Caco-2 (cell line): Measurements from ENCODE around the gene NFATC2. TPM values are rescaled to one million over a fixed set of nuclear protein-coding genes. Genes with fewer than 3 reads are reported as not detected.

Experiments
- BruUV-seq: library from RNA; stranded (reverse); fragments of 400-500 nt; replicated peaks from 2 replicates; lab custom pipeline; 2021; lab: Mats Ljungman, UMichigan
- CTCF ChIA-PET: fragments of 300-600 bp; sonication (Branson Sonifier 250); formaldehyde crosslinking; loops from one replicate; lab custom pipeline; 2022; ENCODE audit warnings: antibody characterized with exemption; lab: Charles Lee
- POLR2A ChIA-PET: fragments of 300-600 bp; sonication (Branson Sonifier 250); formaldehyde crosslinking; loops from one replicate; lab custom pipeline; 2022; ENCODE audit warnings: antibody characterized with exemption; lab: Charles Lee
- DNase-seq, 2 experiments: peaks; one replicate each; pipeline versions ENCODE4 v3.0.0 to v3.0.0-alpha.2; 2020 to 2022
- H3K27me3 ChIP-seq: replicated peaks from 2 replicates; pipeline ENCODE4 v1.6.0; 2011; ENCODE audit warnings: low read length; ENCODE audit not compliant: control insufficient read depth, insufficient read depth
- H3K36me3 ChIP-seq: 2 replicates; pipeline ENCODE4 v1.5.1; 2011; ENCODE audit warnings: low read length; ENCODE audit not compliant: control insufficient read depth, insufficient read depth
- H3K4me1 ChIP-seq: fragments of 250-450 bp; sonication (Bioruptor Pico); 2 replicates; pipeline ENCODE4 v1.5.1; 2020; ENCODE audit warnings: mild to moderate bottlenecking
- H3K4me3 ChIP-seq: 2 replicates; pipeline ENCODE4 v1.5.1; 2011; ENCODE audit warnings: low read depth, mild to moderate bottlenecking, control low read depth, low read length
- H3K9me3 ChIP-seq: fragments of 250-450 bp; sonication (Bioruptor Pico); 2 replicates; pipeline ENCODE4 v1.5.1; 2020; ENCODE audit warnings: mild to moderate bottlenecking, moderate library complexity
- H3K27ac Mint-ChIP-seq: one replicate; pipeline ENCODE4 v1.8.0; 2022; ENCODE audit warnings: mixed read lengths; ENCODE audit not compliant: unreplicated experiment
- H3K27me3 Mint-ChIP-seq: one replicate; pipeline ENCODE4 v1.8.0; 2022; ENCODE audit warnings: mixed read lengths; ENCODE audit not compliant: insufficient read depth, unreplicated experiment
- H3K36me3 Mint-ChIP-seq: one replicate; pipeline ENCODE4 v1.8.0; 2022; ENCODE audit warnings: mild to moderate bottlenecking, mixed read lengths; ENCODE audit not compliant: insufficient read depth, unreplicated experiment
- H3K4me1 Mint-ChIP-seq: one replicate; pipeline ENCODE4 v1.8.0; 2022; ENCODE audit warnings: low read depth, mixed read lengths; ENCODE audit not compliant: unreplicated experiment
- H3K4me3 Mint-ChIP-seq: one replicate; pipeline ENCODE4 v1.8.0; 2022; ENCODE audit warnings: mild to moderate bottlenecking, moderate library complexity, mixed read lengths; ENCODE audit not compliant: unreplicated experiment
- H3K9me3 Mint-ChIP-seq: one replicate; pipeline ENCODE4 v1.8.0; 2022; ENCODE audit warnings: mixed read lengths; ENCODE audit not compliant: unreplicated experiment
- CTCF ChIP-seq, 2 experiments: fragments of 200-600 bp in 1 of 2; IDR thresholded peaks; 1 replicate in 1 of 2; 2 replicates in 1 of 2; pipeline versions ENCODE4 v1.5.1 to v1.8.0; 2011 to 2022; ENCODE audit warnings: antibody characterized with exemption in 1 of 2, control low read depth in 1 of 2, inconsistent platforms in 1 of 2, low read depth in 1 of 2, low read length in 1 of 2, mild to moderate bottlenecking in 1 of 2, moderate library complexity in 1 of 2; ENCODE audit not compliant: insufficient read depth in 1 of 2, severe bottlenecking in 1 of 2, unreplicated experiment in 1 of 2
- intact Hi-C: fragments of 100-400 bp; cut with micrococcal nuclease; formaldehyde crosslinking; loops from one replicate; pipeline ENCODE4 v1.10.0; 2022; ENCODE audit not compliant: unreplicated experiment
- total RNA-seq: library from RNA; stranded (reverse); gene quantifications from 2 replicates; pipeline ENCODE4 v1.2.3, GENCODE V29; 2022

Gene NFATC2
- total RNA-seq, 1 experiment from 2014 or later = 20.8 TPM

DNA sequence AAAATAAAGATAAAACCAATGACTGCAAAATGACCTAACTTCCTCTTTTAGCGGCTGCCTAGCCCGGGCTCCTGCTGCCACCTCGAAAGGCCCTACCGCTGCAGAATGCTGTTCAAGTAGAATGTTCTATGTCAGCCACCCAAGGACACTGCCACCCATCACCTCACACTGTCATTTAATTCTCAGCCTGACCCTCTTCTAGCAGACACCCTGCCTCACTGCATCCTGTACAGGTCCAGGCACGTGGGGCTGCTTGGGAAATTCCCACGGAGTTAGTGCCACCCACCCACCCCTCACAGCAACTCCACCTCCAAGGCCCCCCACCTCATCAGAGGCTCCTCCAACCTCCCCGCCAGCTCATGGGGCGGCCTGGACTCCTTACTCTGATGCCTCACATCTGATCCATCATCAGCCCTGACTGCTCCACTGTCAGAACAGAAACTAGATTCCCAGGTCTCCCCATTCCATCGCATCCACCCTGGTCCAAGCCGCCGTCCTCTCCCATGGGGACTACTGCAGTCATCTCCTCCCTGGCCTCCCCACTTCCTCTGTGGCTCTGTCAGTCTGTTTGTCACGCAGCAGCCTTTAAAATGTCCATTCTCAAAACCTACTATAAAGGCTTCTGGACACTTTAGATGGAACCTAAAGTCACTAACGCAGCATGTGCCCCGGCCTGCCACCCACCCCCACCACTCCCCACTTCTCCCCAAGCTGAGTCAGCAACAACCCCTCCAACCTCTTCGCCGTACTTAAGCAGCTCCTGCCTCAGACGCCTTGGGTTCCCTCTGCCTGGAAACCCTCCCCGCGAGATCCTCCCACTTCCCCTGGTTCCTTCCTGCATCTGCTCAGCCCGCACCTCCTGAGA lies 17.0 kb downstream of the NFATC2 start:
- Histone ChIP-seq H3K36me3 (peaks cover 3% of the 10 kb centered on the region), H3K4me1 (peaks cover 40% of the 10 kb centered on the region), H3K27me3 (no peaks in the 10 kb centered on the region), H3K4me3 (no peak overlapping the region), H3K9me3 (no peaks in the 10 kb centered on the region)
- BruUV-seq = no TSS peak
- Mint-ChIP-seq H3K36me3 (peaks cover 22% of the 10 kb centered on the region), H3K27me3 (no peaks in the 10 kb centered on the region), H3K4me3 (no peak overlapping the region), H3K27ac (peak overlapping the region; percentile 59), H3K9me3 (no peaks in the 10 kb centered on the region), H3K4me1 (peaks cover 26% of the 10 kb centered on the region)
- DNase-seq = no peak
- CTCF ChIA-PET = interaction anchor here (0.6 kb wide), 1 partner anchor 669 kb away, joined by 4 read pairs; no protein-coding TSS in a partner anchor
- POLR2A ChIA-PET = no interaction called here
- intact Hi-C loops = no loop called here
- no peak for TF ChIP-seq CTCF (IDR thresholded peaks at IDR 0.05; ENCODE audit: insufficient read depth in 1 of 2, low read depth in 1 of 2, low read length in 1 of 2, severe bottlenecking in 1 of 2, unreplicated experiment in 1 of 2)

DNA sequence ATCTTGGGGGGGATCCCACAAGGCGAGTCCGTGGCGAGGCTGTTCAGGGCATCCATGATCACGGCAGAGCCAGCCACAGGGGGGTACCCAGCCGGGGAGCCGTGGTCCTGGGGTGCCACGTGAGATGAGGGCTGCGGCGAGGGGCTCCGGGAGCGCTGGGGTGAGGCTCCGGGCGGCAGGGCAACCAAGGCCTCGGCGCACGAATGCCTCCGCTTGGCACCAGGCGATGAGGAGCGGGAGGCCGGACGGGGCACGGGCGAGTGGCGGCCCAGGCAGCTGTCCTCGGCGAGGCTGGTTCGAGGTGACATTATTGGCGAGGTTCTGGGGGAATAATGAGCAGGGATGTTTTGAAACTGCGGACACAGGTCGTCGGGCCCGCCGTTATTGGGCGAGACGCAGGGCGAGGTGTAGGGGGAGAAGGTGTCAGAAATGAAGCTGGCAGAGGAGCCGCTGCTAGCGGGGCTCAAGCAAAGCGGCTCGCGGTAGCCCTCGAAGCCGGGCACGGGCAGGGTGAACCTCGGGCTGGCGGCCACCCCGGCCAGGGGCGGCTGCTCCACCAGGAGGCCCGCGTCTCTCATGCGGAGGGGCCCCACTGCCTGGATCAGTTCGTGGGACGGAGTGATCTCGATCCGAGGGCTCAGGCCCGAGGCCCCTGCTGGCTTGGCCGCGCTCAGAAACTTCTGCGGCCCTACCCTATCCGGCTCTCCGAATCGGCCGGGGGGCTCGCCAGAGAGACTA lies 19.1 kb downstream of the NFATC2 start:
- Histone ChIP-seq H3K27me3 (no peaks in the 10 kb centered on the region), H3K4me1 (peaks cover 22% of the 10 kb centered on the region), H3K4me3 (no peak overlapping the region), H3K9me3 (no peaks in the 10 kb centered on the region), H3K36me3 (peaks cover 3% of the 10 kb centered on the region)
- ChIA-PET POLR2A (no interaction called here), CTCF (no interaction called here)
- Mint-ChIP-seq H3K27me3 (no peaks in the 10 kb centered on the region), H3K27ac (no peak overlapping the region), H3K36me3 (peaks cover 28% of the 10 kb centered on the region), H3K4me3 (no peak overlapping the region), H3K4me1 (peaks cover 15% of the 10 kb centered on the region), H3K9me3 (no peaks in the 10 kb centered on the region)
- no peak for TF ChIP-seq CTCF (IDR thresholded peaks at IDR 0.05; ENCODE audit: insufficient read depth in 1 of 2, low read depth in 1 of 2, low read length in 1 of 2, severe bottlenecking in 1 of 2, unreplicated experiment in 1 of 2)
- BruUV-seq = no TSS peak
- intact Hi-C loops = no loop called here
- no peak for DNase-seq

GRCh38 chr20:51522207-51522606 lies 20.3 kb downstream of the NFATC2 start:
- no peak for DNase-seq
- Histone ChIP-seq H3K4me1 (peaks cover 10% of the 10 kb centered on the region), H3K9me3 (no peaks in the 10 kb centered on the region), H3K27me3 (no peaks in the 10 kb centered on the region), H3K36me3 (peaks cover 2% of the 10 kb centered on the region), H3K4me3 (no peak overlapping the region)
- Mint-ChIP-seq H3K27me3 (no peaks in the 10 kb centered on the region), H3K4me3 (no peak overlapping the region), H3K4me1 (peaks cover 2% of the 10 kb centered on the region), H3K36me3 (peaks cover 35% of the 10 kb centered on the region), H3K9me3 (no peaks in the 10 kb centered on the region), H3K27ac (no peak overlapping the region)
- intact Hi-C loops = no loop called here
- TF ChIP-seq CTCF (IDR thresholded peaks at IDR 0.05; ENCODE audit: insufficient read depth in 1 of 2, low read depth in 1 of 2, low read length in 1 of 2, severe bottlenecking in 1 of 2, unreplicated experiment in 1 of 2) = no peak
- CTCF ChIA-PET = interaction anchor here (0.6 kb wide), 1 partner anchor 39 kb away, joined by 5 read pairs; no protein-coding TSS in a partner anchor
- POLR2A ChIA-PET = no interaction called here
- no TSS peak for BruUV-seq
